Activated CD8-positive, alpha-beta memory T cell treated with anti-CD3 and anti-CD28 coated beads, Interleukin-2, amount 50 U/mL, for 48 hours (primary cell): Measurements from ENCODE around the gene GRM7.

Experiments used
- DNase-seq: peaks from one replicate; pipeline ENCODE4 v3.0.0-alpha.2; 2020

GRM7 gene

GRCh38 chr3:6985848-6986247, 124.9 kb downstream of the GRM7 start:
- no peak for DNase-seq

- DNase-seq, result no peak
Observed at GRCh38 chr3:6989608-6990291, 128.8 kb downstream of the GRM7 start.

GRCh38 chr3:6994081-6994668, 133.3 kb downstream of the GRM7 start:
- no peak for DNase-seq

- no peak for DNase-seq
Observed at GRCh38 chr3:7000501-7000900, 139.6 kb downstream of the GRM7 start.

- DNase-seq, result no peak
Observed at GRCh38 chr3:7001370-7001769, 140.5 kb downstream of the GRM7 start.

GRCh38 chr3:7015683-7016440, 154.9 kb downstream of the GRM7 start:
- DNase-seq, result no peak

- no peak for DNase-seq
Observed at GRCh38 chr3:7025581-7026300, 164.8 kb downstream of the GRM7 start.

- no peak for DNase-seq
Observed at GRCh38 chr3:7029562-7029961, 168.6 kb downstream of the GRM7 start.

GRCh38 chr3:7038394-7038793, 177.5 kb downstream of the GRM7 start:
- no peak for DNase-seq

- DNase-seq, result no peak
Observed at GRCh38 chr3:7062714-7063113, 201.8 kb downstream of the GRM7 start.

GRCh38 chr3:7070461-7070860, 209.5 kb downstream of the GRM7 start:
- DNase-seq, result no peak

GRCh38 chr3:7074217-7074616, 213.3 kb downstream of the GRM7 start:
- DNase-seq, result no peak

GRCh38 chr3:7075117-7075516, 214.2 kb downstream of the GRM7 start:
- DNase-seq, result no peak

- no peak for DNase-seq
Observed at GRCh38 chr3:7075901-7076300, 215.0 kb downstream of the GRM7 start.

GRCh38 chr3:7082244-7082643, 221.3 kb downstream of the GRM7 start:
- no peak for DNase-seq

- DNase-seq, result no peak
Observed at GRCh38 chr3:7086417-7086816, 225.5 kb downstream of the GRM7 start.

GRCh38 chr3:7095116-7095515, 234.2 kb downstream of the GRM7 start:
- DNase-seq, result no peak

- DNase-seq, result no peak
Observed at GRCh38 chr3:7100136-7100535, 239.2 kb downstream of the GRM7 start.

GRCh38 chr3:7106635-7107034, 245.7 kb downstream of the GRM7 start:
- no peak for DNase-seq

- DNase-seq, result no peak
Observed at GRCh38 chr3:7112523-7113056, 251.7 kb downstream of the GRM7 start.

GRCh38 chr3:7144697-7145308, 283.9 kb downstream of the GRM7 start:
- DNase-seq, result no peak

GRCh38 chr3:7146529-7146928, 285.6 kb downstream of the GRM7 start:
- no peak for DNase-seq

GRCh38 chr3:7158516-7158915, 297.6 kb downstream of the GRM7 start:
- DNase-seq, result no peak
